Measurements from ENCODE around the gene CMIP.

Gene CMIP

GRCh38 chr16:81532491-81533174 is 88.0 kb downstream of the CMIP start:
- DNase-seq (ENCODE audit: low read depth, low spot score): no peak

DNA sequence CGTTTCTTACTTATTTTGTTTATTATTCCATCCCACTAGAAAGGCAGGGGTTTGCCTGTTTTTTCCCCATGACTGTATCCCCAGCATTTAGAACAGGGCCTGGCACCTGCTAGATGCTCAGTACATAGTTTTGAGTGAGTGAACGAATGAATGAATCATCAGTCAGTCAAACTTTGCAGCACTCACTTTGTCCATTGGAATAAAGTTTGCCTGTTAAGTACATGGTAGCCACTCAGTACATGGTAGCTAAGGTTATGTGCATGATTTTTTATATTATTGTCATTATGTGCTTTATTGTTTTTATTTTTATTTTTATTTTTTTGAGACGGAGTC is 88.5 kb downstream of the CMIP start:
- DNase-seq (ENCODE audit: low read depth, low spot score): no peak

- no peak for DNase-seq (ENCODE audit: low read depth, low spot score)
These were observed 91.2 kb downstream of the CMIP start for GRCh38 chr16:81535679-81536360.

DNA sequence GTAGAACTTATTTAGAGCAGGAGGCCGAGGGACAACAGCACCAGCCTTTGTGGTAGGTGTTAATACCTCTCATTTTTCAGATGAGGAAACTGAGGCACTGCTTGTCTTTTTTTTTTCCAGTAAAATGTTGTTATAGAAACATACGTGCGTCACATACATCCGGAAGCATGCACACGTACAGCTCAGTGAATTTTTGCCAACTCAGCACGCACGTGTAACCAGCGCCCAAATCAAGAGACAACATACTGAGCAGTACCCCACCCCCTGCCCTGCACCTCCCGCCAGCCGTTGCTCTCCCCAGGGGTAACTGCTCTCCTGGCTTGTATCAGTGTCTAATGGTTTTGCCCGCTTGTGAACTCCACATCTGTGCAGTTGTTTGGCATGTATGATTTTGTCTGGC is 92.0 kb downstream of the CMIP start:
- no peak for DNase-seq (ENCODE audit: low read depth, low spot score)

DNA sequence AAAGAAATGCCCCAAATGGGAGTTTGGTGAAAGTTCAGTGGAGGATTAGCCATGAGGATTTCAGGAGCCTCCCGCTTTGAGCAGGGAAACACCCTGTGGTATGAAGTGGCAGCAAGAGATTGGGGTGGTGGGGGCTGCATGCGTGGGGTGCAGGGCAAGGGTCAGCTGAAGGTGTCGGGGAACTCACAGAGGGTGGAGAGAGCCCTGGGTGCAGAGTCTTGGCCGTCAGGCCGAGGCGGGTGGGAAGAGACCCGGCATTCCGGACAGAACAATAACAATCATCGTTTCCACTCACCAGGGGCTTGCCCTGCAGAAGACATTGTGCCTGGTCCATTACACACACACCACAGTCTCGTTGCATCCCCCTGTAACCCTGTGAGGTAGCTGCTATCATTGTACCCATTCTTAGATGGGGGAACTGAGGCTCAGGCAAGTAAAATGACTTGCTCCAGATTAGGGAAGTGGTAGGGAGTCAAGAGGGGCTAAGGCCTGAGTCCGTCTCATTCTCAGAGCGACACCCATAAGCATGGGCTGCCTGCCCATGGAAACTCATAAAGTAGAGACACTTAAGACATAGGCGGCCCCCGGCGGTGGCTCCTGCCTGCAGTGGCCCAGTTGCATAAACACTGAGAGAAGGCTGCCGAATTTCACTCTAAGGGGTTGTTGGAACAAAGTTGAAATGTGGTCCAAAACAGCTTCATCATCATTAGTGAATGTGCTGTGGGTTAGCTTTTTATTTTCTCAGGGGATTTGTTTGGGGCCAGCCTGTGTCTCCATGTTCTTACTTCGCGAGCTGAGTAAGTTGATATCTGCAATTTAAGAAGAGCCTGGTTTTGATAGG is 93.3 kb downstream of the CMIP start:
- no peak for DNase-seq (ENCODE audit: low read depth, low spot score)

DNA sequence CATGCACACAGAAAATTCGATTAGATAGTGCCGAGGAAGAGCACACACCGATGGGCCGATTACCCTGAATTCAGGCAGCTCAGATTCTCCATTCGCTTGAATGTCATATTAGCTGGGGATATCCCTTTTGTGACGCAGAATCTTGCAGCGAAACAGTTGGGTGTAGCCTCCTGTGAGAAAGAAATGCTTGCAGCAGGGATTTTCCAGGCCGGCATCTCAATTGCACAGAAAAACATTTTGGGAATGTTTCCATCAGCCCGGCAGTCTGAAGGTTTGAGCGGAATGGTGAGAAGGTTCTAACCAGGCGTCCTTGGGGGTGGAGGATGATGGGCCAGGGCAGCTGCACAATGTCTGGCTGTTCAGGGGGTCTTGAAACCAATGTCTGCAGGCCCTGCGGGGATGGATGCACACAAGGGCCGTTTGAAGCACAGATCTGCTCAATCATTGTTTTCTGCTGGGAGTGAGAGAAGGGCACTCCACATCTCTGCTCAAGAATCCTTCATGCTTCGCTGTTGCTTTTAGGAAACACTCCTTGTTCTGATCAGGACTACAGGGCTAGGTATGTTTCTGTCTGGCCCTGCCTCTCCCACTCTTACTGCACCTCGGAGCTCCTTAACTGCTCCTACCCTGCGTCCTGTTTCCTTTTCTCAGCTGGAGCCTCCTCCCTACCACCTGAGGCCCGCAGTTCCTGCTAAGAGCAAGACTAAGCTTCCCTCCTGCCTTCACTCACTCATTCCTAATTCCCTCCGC is 94.6 kb downstream of the CMIP start:
- no peak for DNase-seq (ENCODE audit: low read depth, low spot score)

DNA sequence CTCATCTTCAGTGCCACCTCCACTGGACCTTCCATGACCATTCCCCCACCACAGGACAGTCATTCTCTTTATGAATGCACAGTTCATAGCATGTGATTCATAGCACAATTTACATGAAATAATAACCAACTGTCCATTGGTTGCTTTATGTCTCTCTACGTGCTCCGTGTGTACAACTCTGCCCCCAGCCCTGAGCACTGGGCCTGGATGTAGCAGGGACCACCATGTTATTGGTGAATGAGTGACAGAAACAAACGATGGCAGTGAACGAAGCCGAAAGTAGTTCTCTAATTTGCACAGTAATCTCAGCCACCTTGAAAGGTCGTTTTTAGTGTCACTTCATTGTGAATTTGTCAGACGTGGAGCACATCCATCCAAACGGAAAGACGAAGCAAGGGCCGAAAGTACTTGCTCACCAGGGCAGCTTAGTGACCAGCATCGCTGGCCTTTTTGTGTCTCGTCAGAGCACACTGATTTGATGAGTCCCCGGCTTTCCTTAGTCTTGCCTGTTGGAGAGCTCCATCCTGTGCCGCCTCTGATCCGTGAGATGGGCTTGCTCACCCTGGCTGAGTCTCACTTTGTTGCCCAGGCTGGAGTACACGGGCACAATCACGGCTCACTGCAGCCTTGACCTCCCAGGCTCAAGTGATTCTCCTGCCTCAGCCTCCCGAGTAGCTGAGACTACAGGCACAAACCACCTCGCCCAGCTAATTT is 95.3 kb downstream of the CMIP start:
- no peak for DNase-seq (ENCODE audit: low read depth, low spot score)

- DNase-seq (ENCODE audit: low read depth, low spot score): no peak
These were observed 96.7 kb downstream of the CMIP start for GRCh38 chr16:81541314-81541713.

GRCh38 chr16:81542609-81543570 is 98.3 kb downstream of the CMIP start:
- no peak for DNase-seq (ENCODE audit: low read depth, low spot score)

GRCh38 chr16:81543571-81543970 is 99.0 kb downstream of the CMIP start:
- DNase-seq (ENCODE audit: low read depth, low spot score): no peak

GRCh38 chr16:81544261-81544660 is 99.7 kb downstream of the CMIP start:
- DNase-seq (ENCODE audit: low read depth, low spot score): no peak

GRCh38 chr16:81544700-81545271 is 100.2 kb downstream of the CMIP start:
- DNase-seq (ENCODE audit: low read depth, low spot score): no peak

DNA sequence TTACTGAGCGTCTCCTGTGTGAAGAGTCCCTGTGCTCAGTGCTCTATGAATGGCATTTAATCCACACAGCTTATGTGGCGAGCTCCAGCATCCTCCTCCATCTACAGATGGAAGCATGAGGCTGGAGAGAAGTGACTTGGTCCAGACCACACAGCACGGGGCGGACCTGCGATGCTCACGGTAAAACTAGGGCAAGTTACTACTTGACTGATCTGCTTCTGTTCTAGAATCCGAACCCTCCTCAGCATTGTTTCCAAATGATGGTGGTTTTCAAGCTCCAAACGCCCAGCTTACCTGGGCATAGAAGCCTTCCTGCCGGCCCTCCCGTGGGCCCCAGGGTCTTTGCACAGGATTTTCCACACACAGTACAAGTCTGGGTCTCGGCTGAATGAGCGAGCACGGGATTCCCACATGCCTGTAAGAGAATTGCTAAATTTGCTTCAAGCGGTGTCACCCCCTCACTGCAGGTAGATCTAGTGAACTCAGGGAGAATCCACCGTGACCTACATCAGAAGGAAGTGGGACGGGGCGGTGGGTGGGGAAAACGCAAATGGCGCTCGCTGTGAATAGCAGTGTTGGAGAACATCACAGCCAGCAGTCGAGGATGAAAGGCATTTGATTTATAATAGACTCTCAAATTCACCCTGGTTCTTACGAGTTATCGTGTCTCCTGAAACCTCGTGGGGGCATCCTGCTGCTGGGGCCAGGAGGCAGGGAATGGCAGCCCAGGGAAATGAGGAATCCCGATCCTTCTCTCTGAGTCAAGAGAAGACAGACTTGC is 101.1 kb downstream of the CMIP start:
- no peak for DNase-seq (ENCODE audit: low read depth, low spot score)

GRCh38 chr16:81546781-81547180 is 102.2 kb downstream of the CMIP start:
- DNase-seq (ENCODE audit: low read depth, low spot score): no peak

DNA sequence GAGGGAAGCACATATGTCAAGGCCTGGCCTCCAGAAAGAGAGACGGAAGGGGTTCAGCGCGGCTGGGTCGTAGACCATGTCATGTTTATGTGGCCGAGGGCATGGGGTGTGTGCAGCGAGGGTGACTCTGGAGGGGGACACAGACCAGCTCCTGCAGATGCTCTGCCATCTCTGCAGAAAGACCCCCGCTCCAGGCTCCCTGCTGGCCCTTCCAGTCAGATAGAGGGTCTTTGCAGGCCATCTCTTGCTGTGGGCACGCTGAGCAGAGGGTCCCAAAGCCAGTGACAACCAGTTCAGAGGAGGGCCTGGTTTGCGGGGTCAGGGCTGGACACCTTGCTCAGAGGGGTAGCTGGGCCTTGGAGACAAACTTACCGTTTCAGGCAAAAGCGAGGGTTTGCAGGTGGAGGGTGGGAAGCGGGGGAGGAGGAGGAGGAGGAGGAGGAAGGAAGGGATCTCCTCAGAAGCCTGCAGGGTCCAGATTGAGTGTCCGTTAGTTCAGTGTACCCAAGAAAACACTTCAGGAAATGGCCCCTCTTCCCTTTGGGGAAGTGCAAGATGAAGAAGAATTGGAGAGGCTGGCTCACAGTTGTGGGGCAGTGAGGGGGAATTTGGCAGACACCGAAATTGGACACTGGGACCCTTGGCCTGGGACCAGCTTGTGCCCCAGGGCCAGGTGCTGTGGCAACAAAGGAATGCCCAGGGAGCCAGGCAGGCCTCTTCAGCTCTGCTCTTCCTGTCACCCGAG is 102.8 kb downstream of the CMIP start:
- DNase-seq (ENCODE audit: low read depth, low spot score): no peak

DNA sequence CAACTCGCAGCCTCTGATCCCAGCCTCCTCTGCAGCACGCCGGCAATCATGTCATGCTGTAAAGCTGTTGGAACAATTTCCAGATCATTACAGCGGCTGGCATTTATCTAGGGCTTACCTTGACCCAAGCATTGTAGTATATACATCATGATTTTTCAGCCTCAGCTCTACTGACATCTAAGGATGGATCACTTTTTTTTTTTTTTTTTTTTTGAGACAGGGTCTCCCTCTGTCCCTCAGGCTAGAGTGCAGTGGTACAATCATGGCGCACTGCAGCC is 103.3 kb downstream of the CMIP start:
- no peak for DNase-seq (ENCODE audit: low read depth, low spot score)

- DNase-seq (ENCODE audit: low read depth, low spot score): no peak
These were observed 103.9 kb downstream of the CMIP start for GRCh38 chr16:81548551-81548875.

- no peak for DNase-seq (ENCODE audit: low read depth, low spot score)
These were observed 104.4 kb downstream of the CMIP start for GRCh38 chr16:81548876-81549546.
